ENCODE measurements around the gene ATP9A.
A peak's percentile ranks its signal among the peaks of the same experiment; 100 is the strongest.

ATP9A gene

GRCh38 chr20:51567622-51568021 lies 200.6 kb downstream of the ATP9A start:
- Histone ChIP-seq H3K18ac (ENCODE audit: low read length) (no peak overlapping the region), H3K79me2 (ENCODE audit: control insufficient read depth, insufficient read depth, low read length, poor library complexity) (peaks cover 2% of the 10 kb centered on the region), H2BK5ac (ENCODE audit: low read depth, low read length, poor library complexity) (no peak overlapping the region), H3K36me3 (ENCODE audit: control insufficient read depth in 1 of 2, insufficient read depth in 2 of 2, low read length in 2 of 2) (no peaks in the 10 kb centered on the region), H4K91ac (ENCODE audit: low read depth, low read length) (no peak overlapping the region), H3K14ac (ENCODE audit: low read length) (no peak overlapping the region), H3K27ac (ENCODE audit: low read depth, low read length) (no peak overlapping the region), H3K4me2 (ENCODE audit: low read length) (no peak overlapping the region), H2AK5ac (ENCODE audit: low read length) (no peak overlapping the region), H4K8ac (ENCODE audit: low read depth, low read length) (no peak overlapping the region), H3K4me3 (ENCODE audit: low read depth, low read length) (no peak overlapping the region), H3K4me1 (ENCODE audit: control insufficient read depth in 1 of 2, insufficient read depth in 2 of 2, low read length in 2 of 2) (peaks cover 6 to 8% of the 10 kb centered on the region in 2 experiments), H3K9ac (ENCODE audit: low read length) (no peak overlapping the region), H2BK120ac (ENCODE audit: insufficient read depth, low read length, poor library complexity) (no peak overlapping the region), H4K12ac (ENCODE audit: low read depth, low read length) (no peak overlapping the region), H3K4ac (ENCODE audit: low read depth, low read length) (no peak overlapping the region), H2BK12ac (ENCODE audit: low read length) (no peak overlapping the region), H2AFZ (ENCODE audit: insufficient read depth, low read length, poor library complexity) (no peak overlapping the region), H3K79me1 (ENCODE audit: low read length) (peaks cover 8% of the 10 kb centered on the region), H3K27me3 (ENCODE audit: insufficient read depth, low read length) (peaks cover 5% of the 10 kb centered on the region), H3K9me3 (ENCODE audit: insufficient read depth, low read depth, low read length) (no peaks in the 10 kb centered on the region), H3K23ac (ENCODE audit: low read length) (no peak overlapping the region)
- DNase-seq, result no peak
- WGBS (ENCODE audit: extremely low coverage, insufficient coverage, insufficient read length), result no CpG with 5 or more reads among the region's 5 CpGs

GRCh38 chr20:51566594-51566993 lies 201.6 kb downstream of the ATP9A start:
- Histone ChIP-seq H4K12ac (ENCODE audit: low read depth, low read length) (no peak overlapping the region), H3K18ac (ENCODE audit: low read length) (no peak overlapping the region), H2AK5ac (ENCODE audit: low read length) (peak overlapping the region; percentile 39), H2BK120ac (ENCODE audit: insufficient read depth, low read length, poor library complexity) (no peak overlapping the region), H2BK12ac (ENCODE audit: low read length) (no peak overlapping the region), H4K8ac (ENCODE audit: low read depth, low read length) (no peak overlapping the region), H3K9ac (ENCODE audit: low read length) (no peak overlapping the region), H3K79me2 (ENCODE audit: control insufficient read depth, insufficient read depth, low read length, poor library complexity) (peaks cover 2% of the 10 kb centered on the region), H3K27ac (ENCODE audit: low read depth, low read length) (no peak overlapping the region), H3K9me3 (ENCODE audit: insufficient read depth, low read depth, low read length) (no peaks in the 10 kb centered on the region), H3K14ac (ENCODE audit: low read length) (no peak overlapping the region), H2BK5ac (ENCODE audit: low read depth, low read length, poor library complexity) (no peak overlapping the region), H3K27me3 (ENCODE audit: insufficient read depth, low read length) (peaks cover 5% of the 10 kb centered on the region), H3K4me1 (ENCODE audit: control insufficient read depth in 1 of 2, insufficient read depth in 2 of 2, low read length in 2 of 2) (peaks cover 6 to 10% of the 10 kb centered on the region in 2 experiments), H3K4ac (ENCODE audit: low read depth, low read length) (no peak overlapping the region), H3K4me2 (ENCODE audit: low read length) (no peak overlapping the region), H3K79me1 (ENCODE audit: low read length) (peaks cover 13% of the 10 kb centered on the region), H3K4me3 (ENCODE audit: low read depth, low read length) (no peak overlapping the region), H3K36me3 (ENCODE audit: control insufficient read depth in 1 of 2, insufficient read depth in 2 of 2, low read length in 2 of 2) (no peaks in the 10 kb centered on the region), H3K23ac (ENCODE audit: low read length) (no peak overlapping the region), H4K91ac (ENCODE audit: low read depth, low read length) (no peak overlapping the region), H2AFZ (ENCODE audit: insufficient read depth, low read length, poor library complexity) (no peak overlapping the region)
- WGBS (ENCODE audit: extremely low coverage, insufficient coverage, insufficient read length), result no CpG with 5 or more reads among the region's 4 CpGs
- no peak for DNase-seq

GRCh38 chr20:51565298-51566144 lies 202.7 kb downstream of the ATP9A start:
- H2AK5ac ChIP-seq (ENCODE audit: low read length), result no peak overlapping the region

GRCh38 chr20:51563486-51564332 lies 204.5 kb downstream of the ATP9A start:
- no peak overlapping the region for H3K4ac ChIP-seq (ENCODE audit: low read depth, low read length)
- no peak overlapping the region for H2BK120ac ChIP-seq (ENCODE audit: insufficient read depth, low read length, poor library complexity)
- H3K4me1 ChIP-seq (ENCODE audit: control insufficient read depth in 1 of 2, insufficient read depth in 2 of 2, low read length in 2 of 2), result peaks cover 7 to 8% of the 10 kb centered on the region in 2 experiments
- no peak overlapping the region for H2BK12ac ChIP-seq (ENCODE audit: low read length)
- H3K79me2 ChIP-seq (ENCODE audit: control insufficient read depth, insufficient read depth, low read length, poor library complexity), result no peaks in the 10 kb centered on the region
- no peak overlapping the region for H3K27ac ChIP-seq (ENCODE audit: low read depth, low read length)
- H4K8ac ChIP-seq (ENCODE audit: low read depth, low read length), result no peak overlapping the region
- no peak overlapping the region for H3K14ac ChIP-seq (ENCODE audit: low read length)
- H3K79me1 ChIP-seq (ENCODE audit: low read length), result peaks cover 9% of the 10 kb centered on the region
- no peak overlapping the region for H4K12ac ChIP-seq (ENCODE audit: low read depth, low read length)
- H3K23ac ChIP-seq (ENCODE audit: low read length), result no peak overlapping the region
- H3K4me2 ChIP-seq (ENCODE audit: low read length), result no peak overlapping the region
- peaks cover 11% of the 10 kb centered on the region for H3K27me3 ChIP-seq (ENCODE audit: insufficient read depth, low read length)
- H2AFZ ChIP-seq (ENCODE audit: insufficient read depth, low read length, poor library complexity), result no peak overlapping the region
- WGBS (ENCODE audit: extremely low coverage, insufficient coverage, insufficient read length), result no CpG with 5 or more reads among the region's 15 CpGs
- no peak overlapping the region for H3K9ac ChIP-seq (ENCODE audit: low read length)
- no peak overlapping the region for H2AK5ac ChIP-seq (ENCODE audit: low read length)
- no peak overlapping the region for H4K91ac ChIP-seq (ENCODE audit: low read depth, low read length)
- H2BK5ac ChIP-seq (ENCODE audit: low read depth, low read length, poor library complexity), result no peak overlapping the region
- H3K4me3 ChIP-seq (ENCODE audit: low read depth, low read length), result no peak overlapping the region
- peak; percentile 46 to 56 for DNase-seq
- H3K36me3 ChIP-seq (ENCODE audit: control insufficient read depth in 1 of 2, insufficient read depth in 2 of 2, low read length in 2 of 2), result no peaks in the 10 kb centered on the region
- H3K18ac ChIP-seq (ENCODE audit: low read length), result no peak overlapping the region
- peaks cover 2% of the 10 kb centered on the region for H3K9me3 ChIP-seq (ENCODE audit: insufficient read depth, low read depth, low read length)

More at GRCh38 chr20:51565298-51566144, 202.7 kb downstream of the ATP9A start:
- H3K14ac ChIP-seq (ENCODE audit: low read length), result no peak overlapping the region
- H3K27me3 ChIP-seq (ENCODE audit: insufficient read depth, low read length), result peaks cover 9% of the 10 kb centered on the region
- H3K79me1 ChIP-seq (ENCODE audit: low read length), result peaks cover 11% of the 10 kb centered on the region
- H4K91ac ChIP-seq (ENCODE audit: low read depth, low read length), result no peak overlapping the region
- H3K23ac ChIP-seq (ENCODE audit: low read length), result no peak overlapping the region
- H4K8ac ChIP-seq (ENCODE audit: low read depth, low read length), result no peak overlapping the region
- H3K9me3 ChIP-seq (ENCODE audit: insufficient read depth, low read depth, low read length), result peaks cover under 1% of the 10 kb centered on the region
- H3K79me2 ChIP-seq (ENCODE audit: control insufficient read depth, insufficient read depth, low read length, poor library complexity), result no peaks in the 10 kb centered on the region
- no peak overlapping the region for H2BK5ac ChIP-seq (ENCODE audit: low read depth, low read length, poor library complexity)
- H3K4me2 ChIP-seq (ENCODE audit: low read length), result no peak overlapping the region
- no peak for DNase-seq
- H3K9ac ChIP-seq (ENCODE audit: low read length), result no peak overlapping the region
- H2AFZ ChIP-seq (ENCODE audit: insufficient read depth, low read length, poor library complexity), result no peak overlapping the region
- WGBS (ENCODE audit: extremely low coverage, insufficient coverage, insufficient read length), result no CpG with 5 or more reads among the region's 14 CpGs
- H2BK120ac ChIP-seq (ENCODE audit: insufficient read depth, low read length, poor library complexity), result no peak overlapping the region
- no peak overlapping the region for H3K18ac ChIP-seq (ENCODE audit: low read length)
- H3K4ac ChIP-seq (ENCODE audit: low read depth, low read length), result no peak overlapping the region
- peaks cover 6 to 8% of the 10 kb centered on the region in 2 experiments for H3K4me1 ChIP-seq (ENCODE audit: control insufficient read depth in 1 of 2, insufficient read depth in 2 of 2, low read length in 2 of 2)
- no peak overlapping the region for H3K4me3 ChIP-seq (ENCODE audit: low read depth, low read length)
- H3K27ac ChIP-seq (ENCODE audit: low read depth, low read length), result no peak overlapping the region
- H4K12ac ChIP-seq (ENCODE audit: low read depth, low read length), result no peak overlapping the region
- no peaks in the 10 kb centered on the region for H3K36me3 ChIP-seq (ENCODE audit: control insufficient read depth in 1 of 2, insufficient read depth in 2 of 2, low read length in 2 of 2)
- H2BK12ac ChIP-seq (ENCODE audit: low read length), result no peak overlapping the region
